Ovary (tissue), 9 donors: ENCODE measurements around the gene BPI. TPM values are rescaled to one million over a fixed set of nuclear protein-coding genes. Genes with fewer than 3 reads are reported as not detected.
"Not testable (repeated sequence)": the region's sequence is repeated elsewhere in the genome, so short reads cannot be mapped to it uniquely, and the experiment has no call there.

Source experiments
- DNase-seq, 5 donors: peaks; one replicate each; pipeline ENCODE4 v3.0.0-alpha.2; 2019 to 2020
- H3K27ac ChIP-seq, 2 donors: fragments of 200-600 bp; one replicate each; pipeline versions ENCODE4 v1.5.1 to v1.8.0; 2019 to 2022
- H3K27me3 ChIP-seq: fragments of 200-600 bp; one replicate; pipeline ENCODE4 v1.8.0; 2022
- H3K36me3 ChIP-seq: fragments of 200-600 bp; sonication (generic); one replicate; pipeline ENCODE4 v1.5.1; 2019
- H3K4me1 ChIP-seq: one replicate; pipeline ENCODE4 v1.8.1; 2013; ENCODE audit warnings: mild to moderate bottlenecking, moderate library complexity; ENCODE audit not compliant: insufficient read depth
- H3K4me3 ChIP-seq: fragments of 200-600 bp; sonication (generic); one replicate; pipeline ENCODE4 v1.5.1; 2017
- H3K9me3 ChIP-seq, 2 donors: fragments of 200-600 bp in 1 of 2; sonication (generic) in 1 of 2; one replicate each; pipeline versions ENCODE4 v1.5.1 to v1.8.1; 2013 to 2019; ENCODE audit warnings: mild to moderate bottlenecking in 1 of 2, moderate library complexity in 1 of 2
- EP300 ChIP-seq: sonication (generic); formaldehyde crosslinking; IDR thresholded peaks from one replicate; pipeline ENCODE4 v1.6.1; 2017; ENCODE audit warnings: antibody characterized with exemption
- POLR2A ChIP-seq: fragments of 450-650 bp; IDR thresholded peaks from one replicate; pipeline ENCODE4 v1.6.1; 2017; ENCODE audit warnings: antibody characterized with exemption, mild to moderate bottlenecking, moderate library complexity
- WGBS, 3 donors: extraction: QIAGEN DNeasy Blood & Tissue Kit in 1 of 3; methylation state at CpG; one replicate each; pipeline versions ENCODE4 v1.1.5 to v1.1.7; 2013 to 2017; 5-methylcytosine and 5-hydroxymethylcytosine counted together
- intact Hi-C, 4 donors: fragments of 100-400 bp; cut with DNase I; formaldehyde crosslinking; loops; one replicate each; pipeline versions ENCODE4 v1.11.0 to v1.15.1; 2022 to 2023
- polyA plus RNA-seq, 2 donors: library from polyadenylated mRNA; stranded (reverse); fragments of 200-250 nt in 1 of 2; fragments of 350-450 nt in 1 of 2; fragmentation: Illumina TruSeq in 1 of 2; extraction: RNeasy Lipid Tissue Mini Kit (QIAGEN cat#74804) in 1 of 2; gene quantifications; one replicate each; pipeline ENCODE4 v1.2.3, GENCODE V29; 2013 to 2014
- total RNA-seq, 7 donors: library from RNA; depleted of rRNA in 2 of 7; stranded (reverse); fragments of >200 nt in 2 of 7; fragmentation: NEBNext Ultra II Directional in 3 of 7; extraction: Animal tissue kit (Norgen Biotek cat#: 25700) in 3 of 7; gene quantifications; one replicate each; pipeline versions ENCODE4 v1.1.0 to v1.2.4, GENCODE V29; 2016 to 2023
- TF ChIP-seq, protein P1 (sequence below), 3 donors: fragments of 450-650 bp in 2 of 3; fragments of 200-600 bp in 1 of 3; IDR thresholded peaks; one replicate each; pipeline versions ENCODE4 v1.5.1 to v1.8.0; 2016 to 2022; ENCODE audit warnings: antibody characterized with exemption in 3 of 3, mild to moderate bottlenecking in 1 of 3
- donor health status: DM: no; HTN: no; CAD: no; lungs with moderate emphysema.
- donor health status: DM: no; HTN: no; CAD: no.
- donor health status: Bipolar disorder and iron deficiency.
- donor health status: DM: yes; HTN: yes; CAD: no.
- donor health status: DM: no; HTN: no; CAD: no.
- donor health status: DM: yes; HTN: yes; CAD: no.

BPI gene
- total and polyA plus RNA-seq, 9 donors, result 0.43 to 2.9 (median 1.1) TPM; not detected in 1

DNA sequence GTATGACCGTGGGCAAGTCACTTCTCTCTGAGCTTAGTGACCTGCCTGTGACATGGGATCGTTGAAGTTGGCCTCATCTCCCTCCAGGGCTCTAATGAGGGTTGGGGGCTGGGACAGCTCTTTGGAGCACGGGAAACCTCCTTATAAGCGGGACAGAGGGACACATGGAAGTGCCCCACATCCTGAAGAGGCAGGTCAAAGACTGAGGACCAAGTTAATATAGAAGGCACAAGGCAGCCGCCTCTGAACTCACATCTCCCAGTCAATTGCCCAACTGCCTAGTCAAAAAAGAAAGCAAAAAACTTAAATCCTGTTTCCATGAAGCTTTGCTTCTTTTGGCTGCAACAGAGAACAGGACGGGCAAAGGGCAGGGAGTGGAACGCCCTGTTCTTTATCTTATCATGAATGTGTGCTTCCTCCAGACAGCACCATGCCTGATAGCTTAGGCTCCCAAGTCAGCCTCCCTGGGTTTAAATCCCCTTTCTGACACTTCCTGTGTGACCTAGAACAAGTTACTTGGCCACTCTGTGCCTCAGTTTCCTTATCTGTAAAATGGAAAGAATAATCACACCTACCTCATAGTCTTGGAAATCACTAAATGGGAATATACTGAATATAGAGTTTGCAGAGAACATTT lies 69.4 kb downstream of the BPI start:
- intact Hi-C loops, result no loop called here
- Histone ChIP-seq H3K36me3 (no peaks in the 10 kb centered on the region), H3K27ac (no peak overlapping the region), H3K27me3 (no peaks in the 10 kb centered on the region), H3K9me3 (no peaks in the 10 kb centered on the region), H3K4me1 (no peaks in the 10 kb centered on the region), H3K4me3 (no peak overlapping the region)
- DNase-seq, result peak in 1 of 5 donors; percentile 39
- WGBS, 3 donors, result 25 to 43% (median 36%) methylated on average over 7 of the region's 7 CpGs
- TF ChIP-seq EP300 (no peak), POLR2A (no peak)
- TF ChIP-seq, protein P1, sequence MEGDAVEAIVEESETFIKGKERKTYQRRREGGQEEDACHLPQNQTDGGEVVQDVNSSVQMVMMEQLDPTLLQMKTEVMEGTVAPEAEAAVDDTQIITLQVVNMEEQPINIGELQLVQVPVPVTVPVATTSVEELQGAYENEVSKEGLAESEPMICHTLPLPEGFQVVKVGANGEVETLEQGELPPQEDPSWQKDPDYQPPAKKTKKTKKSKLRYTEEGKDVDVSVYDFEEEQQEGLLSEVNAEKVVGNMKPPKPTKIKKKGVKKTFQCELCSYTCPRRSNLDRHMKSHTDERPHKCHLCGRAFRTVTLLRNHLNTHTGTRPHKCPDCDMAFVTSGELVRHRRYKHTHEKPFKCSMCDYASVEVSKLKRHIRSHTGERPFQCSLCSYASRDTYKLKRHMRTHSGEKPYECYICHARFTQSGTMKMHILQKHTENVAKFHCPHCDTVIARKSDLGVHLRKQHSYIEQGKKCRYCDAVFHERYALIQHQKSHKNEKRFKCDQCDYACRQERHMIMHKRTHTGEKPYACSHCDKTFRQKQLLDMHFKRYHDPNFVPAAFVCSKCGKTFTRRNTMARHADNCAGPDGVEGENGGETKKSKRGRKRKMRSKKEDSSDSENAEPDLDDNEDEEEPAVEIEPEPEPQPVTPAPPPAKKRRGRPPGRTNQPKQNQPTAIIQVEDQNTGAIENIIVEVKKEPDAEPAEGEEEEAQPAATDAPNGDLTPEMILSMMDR (IDR thresholded peaks at IDR 0.05), result no peak

DNA sequence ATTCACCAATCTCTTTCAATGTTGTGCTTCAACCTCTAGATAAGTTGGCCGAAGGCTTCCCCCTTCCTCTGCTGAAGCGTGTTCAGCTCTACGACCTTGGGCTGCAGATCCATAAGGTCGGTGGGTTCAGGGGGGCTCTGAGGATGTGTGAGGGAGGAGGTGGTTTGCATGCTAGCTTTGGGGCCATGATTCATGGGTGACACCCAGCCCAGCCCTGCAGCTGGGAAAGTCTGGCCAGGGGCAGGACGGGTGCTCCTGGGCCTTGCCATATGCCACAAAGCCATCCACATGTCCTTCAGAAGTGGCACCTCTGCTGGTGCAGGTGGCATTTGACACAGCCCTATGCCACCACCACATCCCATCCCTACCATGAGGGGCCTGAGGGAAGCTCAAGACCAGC lies 69.9 kb downstream of the BPI start:
- Histone ChIP-seq H3K4me3 (no peak overlapping the region), H3K36me3 (no peaks in the 10 kb centered on the region), H3K27ac (no peak overlapping the region), H3K4me1 (no peaks in the 10 kb centered on the region), H3K9me3 (no peaks in the 10 kb centered on the region), H3K27me3 (no peaks in the 10 kb centered on the region)
- intact Hi-C loops, result no loop called here
- TF ChIP-seq, protein P1 (IDR thresholded peaks at IDR 0.05), result no peak
- no peak for TF ChIP-seq EP300
- no peak for TF ChIP-seq POLR2A
- WGBS, 3 donors, result 26 to 37% (median 30%) methylated on average over 5 of the region's 5 CpGs
- DNase-seq, result no peak

DNA sequence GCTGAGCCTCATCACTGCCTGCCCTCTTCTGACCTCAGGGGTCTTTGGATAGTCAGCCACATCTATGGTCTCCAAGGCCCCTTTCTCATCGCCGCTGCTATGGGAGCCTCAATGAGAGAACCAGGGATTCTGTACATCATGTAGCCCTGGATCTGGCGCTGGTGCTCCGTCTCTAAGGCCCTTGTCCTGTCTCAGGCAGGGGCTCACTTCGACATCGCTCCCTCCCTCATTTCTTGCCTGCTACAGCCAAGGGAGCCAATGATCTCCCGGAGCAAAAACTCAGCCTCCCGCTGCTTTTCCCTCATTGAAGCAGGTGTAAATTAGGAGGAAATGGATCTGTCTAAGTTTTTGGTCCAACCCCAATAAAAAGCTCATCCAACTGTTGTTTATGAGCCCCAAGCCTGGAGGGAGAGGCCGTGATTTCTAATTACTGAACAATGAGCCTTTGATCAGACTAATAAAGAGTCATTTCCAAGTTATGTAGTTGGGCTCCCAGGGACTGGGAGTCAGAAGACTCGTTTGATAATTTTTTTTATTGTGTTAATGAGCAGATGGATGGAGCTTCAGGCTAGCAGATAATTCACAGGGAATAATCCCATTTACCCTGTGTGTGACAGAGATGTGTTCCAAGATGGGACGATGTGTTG lies 73.2 kb downstream of the BPI start:
- TF ChIP-seq POLR2A, result no peak
- TF ChIP-seq EP300, result no peak
- TF ChIP-seq, protein P1 (IDR thresholded peaks at IDR 0.05), result no peak
- no peak overlapping the region for H3K4me3 ChIP-seq
- H3K9me3 ChIP-seq, result no peaks in the 10 kb centered on the region
- H3K4me1 ChIP-seq, result no peaks in the 10 kb centered on the region
- 67 to 76% (median 73%) methylated on average over 11 of the region's 11 CpGs for WGBS, 3 donors
- H3K27me3 ChIP-seq, result no peaks in the 10 kb centered on the region
- no peak for DNase-seq
- no peak overlapping the region for H3K27ac ChIP-seq
- H3K36me3 ChIP-seq, result no peaks in the 10 kb centered on the region
- intact Hi-C loops, result no loop called here

DNA sequence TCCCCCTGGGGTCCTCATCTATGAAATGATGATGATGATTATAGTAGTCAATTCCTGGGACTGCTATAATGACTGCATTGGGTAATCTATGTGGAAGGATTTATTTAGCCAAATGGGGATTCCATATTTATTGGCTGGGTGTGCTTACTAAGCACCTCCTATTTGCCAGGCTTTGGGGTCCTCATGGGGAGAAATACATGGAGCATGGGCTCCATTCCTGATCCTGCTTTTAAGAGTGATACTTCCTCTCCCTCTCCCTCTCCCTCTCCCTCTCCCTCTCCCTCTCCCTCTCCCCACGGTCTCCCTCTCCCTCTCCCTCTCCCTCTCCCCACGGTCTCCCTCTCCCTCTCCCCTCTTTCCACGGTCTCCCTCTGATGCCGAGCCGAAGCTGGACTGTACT lies 73.9 kb downstream of the BPI start:
- H3K36me3 ChIP-seq, H3K4me1 ChIP-seq, H3K9me3 ChIP-seq, H3K27me3 ChIP-seq, H3K27ac ChIP-seq, intact Hi-C loops, H3K4me3 ChIP-seq, DNase-seq: not testable (repeated sequence)
- WGBS, 3 donors, result 71 to 79% methylated on average over 5 of the region's 5 CpGs; no CpG with 5 or more reads in 1 of the 3 donors

DNA sequence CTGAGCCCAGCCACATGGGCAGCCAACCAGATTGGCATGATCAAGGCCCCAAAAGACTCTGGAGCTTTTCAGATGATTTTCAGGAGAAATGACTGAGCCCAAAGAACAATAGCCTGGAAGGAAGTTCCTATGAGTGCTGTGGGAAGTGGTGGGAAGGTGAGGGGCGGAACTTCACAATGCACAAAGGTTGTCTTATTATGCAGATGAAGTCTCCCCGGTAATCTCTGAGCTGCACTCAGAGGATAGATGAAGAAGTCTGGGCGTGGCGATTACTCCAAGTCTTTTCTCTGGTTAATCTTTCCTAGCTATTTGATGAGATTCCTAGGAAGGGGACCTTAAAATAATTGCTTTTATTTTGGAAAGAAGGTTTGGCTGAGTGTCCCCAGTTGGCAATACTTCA lies 79.2 kb downstream of the BPI start:
- intact Hi-C loops, result no loop called here
- Histone ChIP-seq H3K4me3 (no peak overlapping the region), H3K36me3 (no peaks in the 10 kb centered on the region), H3K4me1 (no peaks in the 10 kb centered on the region), H3K27ac (no peak overlapping the region), H3K27me3 (no peaks in the 10 kb centered on the region), H3K9me3 (no peaks in the 10 kb centered on the region)
- 75 to 85% (median 82%) methylated on average over 4 of the region's 4 CpGs for WGBS, 3 donors
- no peak for DNase-seq
- no peak for TF ChIP-seq POLR2A
- TF ChIP-seq EP300, result no peak
